ENCODE results near the gene MCF2L2.

DNA sequence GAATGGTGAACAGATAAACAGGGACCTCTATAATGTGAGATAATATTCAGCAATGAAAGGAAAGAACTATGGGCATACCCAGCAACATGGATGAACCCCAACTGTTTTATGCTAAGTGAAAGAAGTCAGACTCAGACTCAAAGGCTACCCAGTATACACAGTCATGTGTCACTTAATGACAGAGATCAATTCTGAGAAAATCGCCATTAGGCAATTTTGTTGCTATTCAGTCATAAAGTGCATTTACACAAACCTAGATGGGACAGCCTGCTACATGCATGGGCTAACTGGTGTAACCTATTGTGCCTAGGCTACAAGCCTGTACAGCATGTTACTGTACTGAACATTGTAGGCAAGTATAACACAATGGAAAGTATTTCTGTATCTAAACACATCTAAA is 98.9 kb downstream of the MCF2L2 start:
- TF ChIP-seq SAFB2 (CRISPR knock-in tag; IDR thresholded peaks at IDR 0.05; ENCODE audit: borderline replicate concordance, low read depth): no peak
- TF ChIP-seq, protein P1, sequence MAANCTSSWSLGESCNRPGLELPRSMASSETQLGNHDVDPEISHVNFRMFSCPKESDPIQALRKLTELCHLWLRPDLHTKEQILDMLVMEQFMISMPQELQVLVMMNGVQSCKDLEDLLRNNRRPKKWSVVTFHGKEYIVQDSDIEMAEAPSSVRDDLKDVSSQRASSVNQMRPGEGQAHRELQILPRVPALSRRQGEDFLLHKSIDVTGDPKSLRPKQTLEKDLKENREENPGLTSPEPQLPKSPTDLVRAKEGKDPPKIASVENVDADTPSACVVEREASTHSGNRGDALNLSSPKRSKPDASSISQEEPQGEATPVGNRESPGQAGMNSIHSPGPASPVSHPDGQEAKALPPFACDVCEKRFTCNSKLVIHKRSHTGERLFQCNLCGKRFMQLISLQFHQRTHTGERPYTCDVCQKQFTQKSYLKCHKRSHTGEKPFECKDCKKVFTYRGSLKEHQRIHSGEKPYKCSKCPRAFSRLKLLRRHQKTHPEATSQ (CRISPR knock-in tag; IDR thresholded peaks at IDR 0.05; ENCODE audit: borderline replicate concordance): no peak
- no peak for TF ChIP-seq SOX6 (IDR thresholded peaks at IDR 0.05)
- no peak for TF ChIP-seq SOX6 (CRISPR knock-in tag; IDR thresholded peaks at IDR 0.05)
- no peak for TF ChIP-seq ZNF878 (CRISPR knock-in tag; IDR thresholded peaks at IDR 0.05)
- no peak for TF ChIP-seq POLR2A (IDR thresholded peaks at IDR 0.05; ENCODE audit: insufficient read depth in 1 of 2, low read depth in 2 of 2, low read length in 2 of 2)

Measured in HepG2 (cell line).